CD4-positive, alpha-beta T cell treated with Interleukin-15 for 4 hours (primary cell): Measurements from ENCODE around the gene APLNR.
A peak's percentile ranks its signal among the peaks of the same experiment; 100 is the strongest.
"Not testable (repeated sequence)": the region's sequence is repeated elsewhere in the genome, so short reads cannot be mapped to it uniquely, and the experiment has no call there.

Experiments used
- DNase-seq: peaks from one replicate; pipeline ENCODE4 v3.0.0-alpha.2; 2020; ENCODE audit warnings: low spot score

The APLNR gene

DNA sequence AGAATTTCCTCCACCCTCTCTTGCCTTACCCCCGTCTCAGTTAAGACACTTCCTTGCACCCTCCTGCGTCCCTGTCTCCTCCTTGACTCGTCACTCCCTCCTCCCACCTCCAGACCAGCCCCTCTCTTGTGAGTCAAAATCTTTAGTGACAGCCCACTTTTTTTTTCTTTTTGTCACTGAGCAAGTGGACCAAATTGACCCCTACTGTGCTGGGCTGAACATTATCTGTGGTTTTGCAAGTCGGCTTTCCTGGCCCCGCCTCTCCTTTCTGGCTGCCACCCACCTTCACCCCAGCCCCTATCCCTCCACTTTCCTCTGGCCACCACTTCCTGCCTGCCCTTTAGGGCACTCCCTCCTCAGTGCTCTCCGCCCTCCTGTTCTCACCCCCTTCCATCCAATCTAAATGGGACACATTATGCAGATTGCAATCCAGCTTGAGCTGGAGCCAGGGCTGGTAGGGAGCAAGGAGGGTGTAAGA is at the start of gene APLNR:
Gene APLNR, minus strand, starts transcription at position 47 of the 478 bp plus-strand sequence. CDS start 246 bp downstream, outside the sequence.
- no peak for DNase-seq

DNA sequence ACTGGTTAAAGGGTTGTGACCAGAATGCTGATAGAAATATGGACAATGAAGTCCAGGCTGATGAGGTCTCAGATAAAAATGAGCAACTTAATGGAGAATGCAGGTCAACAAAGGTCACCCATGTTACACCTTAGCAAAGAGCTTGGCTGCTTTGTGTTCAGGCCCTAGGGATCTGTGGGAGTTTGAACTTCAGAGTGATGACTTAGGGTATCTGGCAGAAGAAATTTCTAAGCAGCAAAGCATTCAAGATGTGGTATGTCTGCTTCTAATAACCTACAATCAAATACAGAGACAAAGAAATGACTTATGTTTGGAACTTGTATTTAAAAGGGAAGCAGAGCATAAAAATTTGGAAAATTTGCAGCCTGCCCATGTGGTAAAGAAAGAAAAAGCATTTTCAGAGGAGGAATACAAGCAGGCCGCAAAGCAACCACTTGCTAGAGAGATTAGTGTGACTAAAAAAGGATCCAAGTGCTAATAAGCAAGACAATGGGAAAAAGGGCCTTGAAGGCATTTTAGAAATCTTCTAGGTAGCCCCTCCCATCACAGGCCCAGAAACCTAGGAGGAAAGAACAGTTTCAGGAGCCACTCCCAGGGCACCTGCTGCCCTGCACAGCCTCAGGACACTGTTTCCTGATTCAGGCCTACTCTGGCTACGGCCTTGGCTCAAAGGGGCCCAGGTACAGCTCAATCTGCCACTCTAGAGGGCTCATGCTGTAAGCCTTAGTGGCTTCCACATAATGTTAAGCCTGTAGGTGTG is 46.4 kb upstream of the APLNR start:
- no peak for DNase-seq

DNA sequence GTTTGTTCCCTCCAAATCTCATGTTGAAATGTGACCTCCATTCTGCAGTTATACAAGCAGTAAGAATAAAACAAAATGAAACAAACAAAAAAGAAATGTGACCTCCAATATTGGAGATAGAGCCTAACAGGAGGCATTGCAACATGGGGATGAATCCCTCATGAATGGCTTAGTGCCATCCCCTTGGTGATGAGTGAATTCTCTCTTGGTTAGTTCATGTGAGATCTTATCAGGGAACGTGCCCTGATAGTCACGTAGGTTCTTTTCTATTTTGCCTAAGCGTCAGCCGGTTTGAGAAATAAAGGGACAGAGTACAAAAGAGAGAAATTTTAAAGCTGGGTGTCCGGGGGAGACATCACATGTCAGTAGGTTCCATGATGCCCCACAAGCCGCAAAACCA is 44.5 kb upstream of the APLNR start:
- DNase-seq = not testable (repeated sequence)

DNA sequence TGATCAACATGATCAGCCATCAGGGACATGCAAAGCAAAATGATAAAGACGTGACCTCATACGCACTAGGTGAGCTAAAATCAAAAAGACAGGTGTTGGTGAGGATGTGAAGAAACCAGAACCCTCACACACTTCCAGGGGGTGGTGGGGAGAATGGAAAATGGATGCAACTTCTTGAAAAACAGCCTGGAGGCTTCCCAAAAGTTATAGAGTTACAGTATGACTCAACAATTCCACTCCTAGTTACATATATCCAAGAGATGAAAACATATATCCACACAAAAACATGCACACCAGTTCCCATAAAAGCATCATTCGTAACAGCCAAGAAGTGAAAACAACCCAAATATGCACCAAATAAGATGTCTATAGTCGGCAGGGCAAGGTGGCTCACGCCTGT is 42.1 kb upstream of the APLNR start:
- no peak for DNase-seq

GRCh38 chr11:57278721-57279095 is 41.7 kb upstream of the APLNR start:
- no peak for DNase-seq

GRCh38 chr11:57277845-57278720 is 41.0 kb upstream of the APLNR start:
- DNase-seq = peak; percentile 11

DNA sequence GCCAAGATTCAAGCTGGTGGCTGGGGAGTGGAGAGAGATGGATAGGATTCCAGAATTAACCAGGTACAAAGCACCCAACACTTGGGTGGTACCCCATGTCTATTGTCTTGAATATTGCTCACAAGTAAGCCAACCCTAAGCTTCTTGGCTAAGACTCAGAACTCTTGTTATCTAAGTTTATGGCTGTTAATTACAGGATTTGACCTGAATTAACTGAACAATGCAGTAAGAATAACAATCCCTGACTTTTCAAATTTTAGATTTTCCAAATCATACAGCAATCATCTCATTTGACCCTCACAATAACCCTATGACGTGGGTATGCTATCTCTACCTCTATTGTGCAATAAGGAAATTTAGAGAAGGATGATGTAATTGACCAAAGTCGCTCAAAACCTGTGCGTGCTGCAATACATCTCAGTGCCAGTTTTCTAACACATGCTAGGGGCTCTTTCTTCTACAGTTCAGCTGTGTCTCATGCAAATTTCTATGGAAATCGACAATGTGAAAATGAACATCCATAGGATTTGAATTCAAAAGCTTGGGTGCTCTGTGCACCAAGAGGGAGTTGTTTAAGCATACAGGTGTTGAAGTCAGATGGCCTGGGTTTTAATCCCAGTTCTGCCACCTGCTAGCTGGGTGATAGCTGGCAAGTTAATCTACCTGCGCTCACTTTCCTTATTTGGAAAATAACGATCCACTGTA is 40.1 kb upstream of the APLNR start:
- no peak for DNase-seq

DNA sequence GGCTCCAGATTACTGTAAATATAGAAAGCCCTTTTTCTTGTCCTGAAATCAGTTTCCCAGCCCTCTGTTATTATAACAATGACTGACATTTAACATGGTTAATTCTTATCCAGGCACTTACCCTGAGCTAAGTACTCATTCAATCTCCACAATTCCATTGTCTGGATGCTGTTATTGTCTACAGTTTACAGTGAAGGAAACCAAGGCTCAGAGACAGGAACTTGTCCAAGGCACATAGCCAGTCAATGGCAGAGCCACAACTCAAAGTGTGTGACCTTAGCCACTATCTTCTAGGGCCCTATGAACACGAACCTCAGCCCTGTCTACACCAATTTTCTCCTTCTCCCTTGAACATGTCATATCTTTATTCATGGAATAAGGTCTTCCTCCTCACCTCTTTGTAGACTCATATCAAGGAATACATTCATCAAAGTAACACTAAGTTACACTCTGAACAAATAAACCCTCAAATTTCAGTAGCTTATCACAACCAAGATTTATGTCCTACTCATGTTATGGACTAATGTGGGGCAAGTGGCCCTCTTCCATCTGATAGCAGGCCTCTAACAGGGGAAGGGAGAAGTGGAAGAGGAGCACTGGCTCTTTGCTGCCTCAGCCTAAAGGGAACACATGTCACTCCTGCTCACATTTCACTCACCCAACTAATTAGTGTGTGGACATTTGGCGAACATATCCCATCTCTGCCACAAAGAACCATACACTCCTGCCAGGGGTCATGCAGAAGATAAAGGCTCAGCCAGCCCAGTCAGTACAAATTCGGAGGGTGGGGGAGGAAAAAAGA is 39.3 kb upstream of the APLNR start:
- DNase-seq = no peak

GRCh38 chr11:57275582-57275981 is 38.5 kb upstream of the APLNR start:
- no peak for DNase-seq

DNA sequence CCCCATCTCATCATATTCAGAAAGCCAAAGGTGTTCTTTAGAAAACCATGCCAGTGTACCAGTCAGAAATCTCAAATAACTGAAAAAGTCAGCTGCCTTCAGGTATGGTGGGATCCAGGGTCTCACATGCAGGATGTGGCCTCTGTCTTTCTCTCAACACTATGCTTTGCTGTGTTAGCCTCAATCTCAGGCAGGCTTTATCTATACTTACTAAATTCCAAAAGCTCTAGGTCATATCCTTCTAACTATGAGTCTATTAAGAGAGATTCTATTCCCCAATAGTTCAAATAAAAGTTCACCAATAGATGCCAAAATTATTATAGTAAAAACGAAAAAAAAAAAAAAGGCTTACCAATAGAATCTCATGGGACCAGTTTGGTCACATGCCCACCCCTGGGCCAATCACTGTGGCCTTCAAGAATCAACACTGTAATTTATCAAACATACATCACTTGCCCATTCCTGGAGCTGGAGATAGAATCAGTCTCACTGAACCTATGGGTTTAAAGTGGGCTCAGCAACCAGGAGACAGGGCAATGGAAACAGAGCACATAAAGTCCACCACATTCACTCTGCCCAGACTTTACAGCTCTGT is 38.0 kb upstream of the APLNR start:
- DNase-seq = no peak

DNA sequence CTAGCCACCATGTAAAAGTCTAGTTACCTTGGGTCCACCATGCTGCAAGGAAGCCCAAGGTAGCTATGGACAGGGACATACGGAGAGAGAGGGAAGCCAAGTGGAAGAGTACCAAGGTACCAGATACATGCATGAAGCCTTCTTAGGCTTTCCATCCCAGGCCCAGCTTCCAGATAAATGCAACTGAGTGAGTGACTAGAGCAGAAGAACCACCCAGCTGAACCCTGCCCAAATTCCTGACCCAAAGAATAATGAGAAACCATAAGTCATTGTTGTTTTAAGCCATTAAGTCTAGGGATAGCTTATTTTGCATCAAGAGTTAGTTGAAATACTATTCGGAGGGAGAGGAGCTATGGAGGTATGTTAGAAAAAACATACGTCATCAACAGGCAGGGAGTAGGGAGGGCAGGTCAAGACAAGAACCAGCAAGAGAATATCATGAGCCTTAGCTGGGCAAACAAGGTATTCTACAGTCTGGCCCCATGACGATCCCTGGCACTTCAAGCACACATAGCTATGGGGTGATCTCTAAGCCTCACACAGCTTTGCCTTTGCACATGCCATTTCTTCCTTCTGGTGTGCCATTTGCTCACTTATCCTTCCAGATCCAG is 36.5 kb upstream of the APLNR start:
- DNase-seq = no peak

DNA sequence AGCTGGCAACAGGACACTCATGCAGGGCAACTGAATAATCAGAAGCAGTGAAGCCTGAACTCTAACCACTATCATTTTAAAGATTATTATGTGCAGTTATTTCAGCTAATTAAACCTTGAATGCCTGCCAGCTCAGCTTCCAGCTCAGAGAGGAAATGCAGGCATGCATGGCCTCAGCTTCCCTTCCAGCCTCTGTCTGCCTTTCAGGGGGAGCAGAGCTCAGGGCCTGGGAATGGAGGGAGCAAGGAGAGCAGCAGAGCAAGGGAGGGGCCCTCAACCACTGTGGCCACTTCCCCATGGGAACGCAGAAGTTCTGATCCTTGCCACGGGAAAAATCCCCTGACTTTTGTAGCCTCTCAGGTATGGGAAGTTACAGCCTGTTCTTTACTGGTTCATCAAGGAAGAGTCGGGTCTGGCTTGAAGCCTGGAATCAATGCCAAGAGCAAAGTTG is 32.5 kb upstream of the APLNR start:
- no peak for DNase-seq

GRCh38 chr11:57266157-57266556 is 29.1 kb upstream of the APLNR start:
- DNase-seq = no peak

DNA sequence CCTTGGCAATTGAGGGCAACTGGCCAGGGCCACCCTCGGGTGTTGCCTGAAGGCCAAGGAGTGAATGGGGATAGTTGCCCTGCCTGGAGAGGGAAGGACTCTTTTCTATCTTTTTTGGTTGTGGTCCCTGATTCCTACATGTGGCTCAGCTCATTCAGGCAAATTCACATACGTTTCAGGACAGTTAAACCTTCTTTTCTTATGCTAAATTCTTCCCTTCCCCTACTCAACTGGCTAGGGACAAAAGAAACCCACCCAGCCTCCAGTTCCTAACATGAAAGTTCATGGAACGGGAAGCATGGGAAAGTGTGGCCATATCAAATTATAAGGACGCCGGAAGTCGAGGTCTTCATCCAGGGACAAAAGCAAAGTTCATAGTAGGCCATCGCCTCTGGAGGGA is 26.3 kb upstream of the APLNR start:
- no peak for DNase-seq

- DNase-seq = no peak
Measured at GRCh38 chr11:57262157-57262556, 25.1 kb upstream of the APLNR start.

DNA sequence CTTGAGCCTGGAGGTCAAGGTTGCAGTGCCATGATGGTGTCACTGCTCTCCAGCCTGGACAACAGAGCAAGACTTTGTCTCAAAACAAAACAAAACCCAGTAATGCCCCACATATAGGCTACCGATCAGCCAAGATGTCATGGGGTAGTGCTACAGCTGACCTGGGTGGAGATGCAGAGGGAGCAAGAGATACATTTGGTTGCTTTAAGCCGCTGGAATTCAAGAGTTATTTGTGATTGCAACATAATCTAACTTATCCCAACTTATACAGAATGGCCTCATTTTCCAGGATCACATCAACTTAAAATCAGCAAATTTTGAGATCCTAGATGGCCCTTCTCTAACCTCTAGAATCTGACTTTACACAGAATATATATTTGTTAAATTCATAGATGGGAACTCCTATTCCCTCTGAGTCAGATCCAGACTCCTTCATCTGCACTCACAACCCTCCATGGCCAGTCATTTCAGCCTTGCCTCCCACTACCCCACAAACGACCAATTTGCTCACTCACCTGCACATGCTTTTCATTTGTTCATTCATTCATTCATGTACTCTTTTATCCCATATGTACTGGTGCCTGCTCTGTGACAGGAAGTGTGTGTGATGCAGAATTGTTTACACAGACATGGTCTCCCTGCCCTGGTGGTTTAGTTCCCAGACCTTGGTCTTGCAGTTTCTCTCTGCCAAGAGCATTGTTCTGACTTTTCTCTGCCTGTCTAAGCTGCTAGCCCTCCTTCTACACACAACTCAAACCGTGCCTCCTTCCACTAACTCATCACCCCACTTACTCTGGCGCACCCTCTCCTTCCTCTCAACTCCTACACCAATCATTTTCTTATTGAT is 24.1 kb upstream of the APLNR start:
- no peak for DNase-seq

- no peak for DNase-seq
Measured at GRCh38 chr11:57256119-57256518, 19.1 kb upstream of the APLNR start.

GRCh38 chr11:57255618-57256017 is 18.6 kb upstream of the APLNR start:
- no peak for DNase-seq

GRCh38 chr11:57254631-57255030 is 17.6 kb upstream of the APLNR start:
- DNase-seq = no peak
